GM12878 (cell line): ENCODE measurements around the gene B3GNT7.

Experiments
- CHD2 ChIP-seq: IDR thresholded peaks from 2 replicates; pipeline ENCODE4 v1.6.1; 2011; ENCODE audit warnings: low read depth, low read length, improper control_type of control experiment, borderline replicate concordance
- CTCF ChIP-seq, 3 experiments: IDR thresholded peaks in 2 of 3; conservative IDR thresholded peaks in 1 of 3; 2 replicates each; pipeline ENCODE4 v1.5.1; 2011; ENCODE audit warnings: low read depth in 3 of 3, low read length in 3 of 3, mild to moderate bottlenecking in 3 of 3, control low read depth in 2 of 3, moderate library complexity in 2 of 3, inconsistent platforms in 1 of 3, mixed read lengths in 1 of 3; ENCODE audit not compliant: control insufficient read depth in 2 of 3, insufficient read depth in 1 of 3; ENCODE audit errors: extremely low read depth in 1 of 3
- IKZF1 ChIP-seq: fragments of 450-650 bp; conservative IDR thresholded peaks from 2 replicates; pipeline ENCODE4 v1.6.1; 2017; ENCODE audit warnings: antibody characterized with exemption, mild to moderate bottlenecking
- IRF3 ChIP-seq: fragments of 450-650 bp; IDR thresholded peaks from 2 replicates; pipeline ENCODE4 v1.6.1; 2014; ENCODE audit warnings: mild to moderate bottlenecking
- NFXL1 ChIP-seq: fragments of 450-650 bp; IDR thresholded peaks from 2 replicates; pipeline ENCODE4 v1.6.1; 2017; ENCODE audit warnings: antibody characterized with exemption, mild to moderate bottlenecking, borderline replicate concordance
- NFYA ChIP-seq: IDR thresholded peaks from 2 replicates; pipeline ENCODE4 v1.6.1; 2011; ENCODE audit warnings: low read depth, mild to moderate bottlenecking, low read length, improper control_type of control experiment, borderline replicate concordance
- POLR2A ChIP-seq: IDR thresholded peaks from 2 replicates; pipeline ENCODE4 v1.6.1; 2011; ENCODE audit warnings: low read depth, mild to moderate bottlenecking, low read length
- SIN3A ChIP-seq: IDR thresholded peaks from 2 replicates; pipeline ENCODE4 v1.6.1; 2012; ENCODE audit warnings: low read depth, low read length, improper control_type of control experiment
- TCF12 ChIP-seq: IDR thresholded peaks from 2 replicates; pipeline ENCODE4 v1.6.1; 2011; ENCODE audit warnings: low read depth, mild to moderate bottlenecking, low read length
- YBX1 ChIP-seq: fragments of 450-650 bp; IDR thresholded peaks from 2 replicates; pipeline ENCODE4 v1.6.1; 2016; ENCODE audit warnings: antibody characterized with exemption
- ZNF274 ChIP-seq: IDR thresholded peaks from one replicate; pipeline ENCODE4 v1.8.0; 2011; ENCODE audit not compliant: insufficient read length, insufficient read depth
- ZNF592 ChIP-seq: fragments of 450-650 bp; IDR thresholded peaks from 2 replicates; pipeline ENCODE4 v1.6.1; 2017; ENCODE audit warnings: mild to moderate bottlenecking, moderate library complexity

GRCh38 chr2:231384109-231384435, 11.4 kb upstream of the B3GNT7 start:
- TF ChIP-seq ZNF592 (no peak), NFYA (no peak), CTCF (IDR thresholded peaks at IDR 0.05 in 2 of 3, conservative IDR thresholded peaks at IDR 0.05 in 1 of 3; ENCODE audit: control insufficient read depth in 2 of 3, extremely low read depth in 1 of 3, insufficient read depth in 1 of 3, low read depth in 3 of 3, low read length in 3 of 3) (no peak), POLR2A (no peak), SIN3A (no peak), IKZF1 (no peak), ZNF274 (no peak), IRF3 (no peak), CHD2 (no peak), YBX1 (no peak), NFXL1 (no peak), TCF12 (no peak)
